GM12891 (cell line): ENCODE data around the gene KIF1A.

Experiments used
- DNase-seq: peaks from one replicate; pipeline ENCODE4 v3.0.0; 2011; ENCODE audit warnings: low spot score; ENCODE audit not compliant: insufficient read length
- FAIRE-seq: peaks from 2 replicates; lab custom pipeline; 2011; peaks lifted over from hg19 to GRCh38; lab: Jason Lieb, UNC
- PAX5 ChIP-seq: IDR thresholded peaks from 2 replicates; pipeline ENCODE4 v1.6.1; 2011; ENCODE audit warnings: low read length, moderate library complexity, mild to moderate bottlenecking; ENCODE audit not compliant: insufficient read depth, severe bottlenecking
- POLR2A ChIP-seq: IDR thresholded peaks from 2 replicates; pipeline ENCODE4 v1.6.1; 2011; ENCODE audit warnings: low read depth, low read length, control low read depth
- POLR2AphosphoS5 ChIP-seq: IDR thresholded peaks from 2 replicates; pipeline ENCODE4 v1.6.1; 2011; ENCODE audit warnings: low read depth, low read length, control low read depth
- POU2F2 ChIP-seq: IDR thresholded peaks from 2 replicates; pipeline ENCODE4 v1.6.1; 2011; ENCODE audit warnings: low read depth, mild to moderate bottlenecking, control low read depth, low read length, moderate library complexity
- SPI1 ChIP-seq: IDR thresholded peaks from 2 replicates; pipeline ENCODE4 v1.6.1; 2011; ENCODE audit warnings: low read depth, low read length, control low read depth
- TAF1 ChIP-seq: IDR thresholded peaks from 2 replicates; pipeline ENCODE4 v1.6.1; 2011; ENCODE audit warnings: low read depth, low read length, control low read depth

KIF1A gene

GRCh38 chr2:240728827-240729226, 91.2 kb downstream of the KIF1A start:
- no peak for DNase-seq
- TF ChIP-seq TAF1: no peak
- no peak for TF ChIP-seq SPI1
- no peak for TF ChIP-seq PAX5
- TF ChIP-seq POLR2A: no peak
- TF ChIP-seq POLR2AphosphoS5: no peak
- TF ChIP-seq POU2F2: no peak
- FAIRE-seq: no peak

DNA sequence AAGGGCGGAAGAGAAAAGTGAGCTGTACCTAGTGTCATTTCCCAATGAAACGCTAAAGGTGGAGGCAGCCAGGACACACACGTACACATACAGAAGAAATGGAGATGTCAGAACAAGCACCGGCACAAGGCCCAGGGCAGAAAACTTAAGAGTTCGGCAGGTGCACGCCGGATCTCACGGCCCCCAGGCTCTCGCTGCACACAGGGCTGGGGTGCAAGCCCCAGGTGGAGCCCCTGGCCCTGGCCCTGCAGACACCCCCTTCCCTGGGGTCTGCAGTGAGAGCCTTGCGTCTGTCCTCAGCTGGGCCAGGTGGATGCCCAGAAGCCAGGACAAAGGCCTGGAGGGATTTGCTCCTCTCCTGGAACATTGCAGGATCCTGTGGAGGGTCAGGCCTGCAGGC, 91.7 kb downstream of the KIF1A start:
- DNase-seq (no peak), FAIRE-seq (no peak)
- TF ChIP-seq PAX5 (no peak), TAF1 (no peak), SPI1 (no peak), POLR2AphosphoS5 (no peak), POLR2A (no peak), POU2F2 (no peak)

DNA sequence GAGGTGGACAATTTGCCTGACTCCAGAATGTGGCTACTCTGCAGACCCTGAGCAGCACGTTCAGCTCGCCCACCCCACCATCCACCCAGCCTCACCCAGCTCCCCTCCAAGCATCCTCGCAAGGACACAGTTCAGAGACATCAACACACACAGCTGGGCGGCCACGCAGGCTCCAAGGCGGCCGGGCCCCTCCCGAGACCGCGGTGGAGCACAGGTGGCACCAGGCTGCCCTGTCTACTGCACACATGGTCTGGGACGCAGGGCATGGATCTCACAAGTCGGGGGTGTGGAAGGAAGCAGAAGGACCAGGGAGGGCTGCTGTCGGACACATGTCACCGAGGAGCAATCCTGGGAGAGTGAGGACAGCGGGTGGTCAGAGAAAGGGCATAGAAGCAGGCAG, 92.1 kb downstream of the KIF1A start:
- no peak for TF ChIP-seq POLR2A
- no peak for TF ChIP-seq TAF1
- no peak for TF ChIP-seq SPI1
- TF ChIP-seq POU2F2: no peak
- TF ChIP-seq PAX5: no peak
- no peak for TF ChIP-seq POLR2AphosphoS5
- no peak for FAIRE-seq
- DNase-seq: no peak

DNA sequence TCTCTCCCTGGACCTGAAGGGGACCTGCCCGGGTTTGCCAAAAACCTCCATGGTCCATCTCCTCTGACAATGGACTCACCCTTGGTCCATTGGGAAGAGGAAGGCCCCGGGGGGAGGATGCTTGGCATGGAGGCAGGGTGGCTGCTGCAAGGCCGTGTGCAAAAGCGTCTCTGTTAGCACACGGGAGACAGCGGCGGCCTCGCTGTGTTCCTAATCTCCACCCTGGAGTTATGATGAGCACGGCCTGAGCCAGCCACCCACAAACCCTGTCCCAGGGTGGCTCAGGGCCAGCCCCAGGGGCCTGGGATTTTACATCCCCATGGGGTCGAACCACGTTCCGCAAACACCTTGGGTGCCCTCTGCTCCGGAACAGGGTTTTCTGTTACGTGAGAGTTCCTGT, 92.6 kb downstream of the KIF1A start:
- DNase-seq (no peak), FAIRE-seq (no peak)

GRCh38 chr2:240726876-240727275, 93.1 kb downstream of the KIF1A start:
- FAIRE-seq: no peak
- no peak for DNase-seq
- TF ChIP-seq TAF1 (no peak), SPI1 (no peak), POLR2AphosphoS5 (no peak)

More for the DNA sequence above, 92.6 kb downstream of the KIF1A start:
- no peak for TF ChIP-seq TAF1
- no peak for TF ChIP-seq SPI1
- no peak for TF ChIP-seq POU2F2
- no peak for TF ChIP-seq POLR2AphosphoS5
- TF ChIP-seq POLR2A: no peak
- no peak for TF ChIP-seq PAX5

- DNase-seq: no peak
- FAIRE-seq: no peak
- TF ChIP-seq POLR2A (no peak), TAF1 (no peak), SPI1 (no peak), PAX5 (no peak), POLR2AphosphoS5 (no peak), POU2F2 (no peak)
These were observed 94.3 kb downstream of the KIF1A start for GRCh38 chr2:240725671-240726070.

GRCh38 chr2:240725266-240725665, 94.8 kb downstream of the KIF1A start:
- DNase-seq: no peak
- FAIRE-seq: no peak
- TF ChIP-seq POLR2AphosphoS5 (no peak), POU2F2 (no peak), SPI1 (no peak), POLR2A (no peak), PAX5 (no peak), TAF1 (no peak)

DNA sequence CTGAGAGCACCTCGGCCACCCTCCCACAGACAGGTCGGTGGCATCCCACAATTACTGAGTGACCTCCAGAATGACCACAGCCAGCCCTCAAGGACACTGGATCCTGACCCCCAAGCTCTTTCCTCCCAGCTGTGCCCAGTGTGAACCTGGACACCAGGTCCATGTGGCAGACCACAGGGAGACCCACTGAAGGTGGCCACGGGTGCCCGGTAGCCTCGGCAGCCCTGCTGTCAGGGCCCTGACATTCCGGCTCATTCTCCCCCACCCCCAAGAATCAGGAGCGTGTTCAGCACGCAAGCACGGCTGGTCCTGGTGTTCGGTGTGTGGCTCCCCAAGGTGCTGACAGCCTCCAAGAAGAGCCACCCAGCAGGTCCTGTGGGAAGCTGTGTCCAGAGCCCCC, 95.6 kb downstream of the KIF1A start:
- no peak for TF ChIP-seq SPI1
- no peak for TF ChIP-seq TAF1
- TF ChIP-seq POU2F2: no peak
- no peak for TF ChIP-seq POLR2AphosphoS5
- TF ChIP-seq POLR2A: no peak
- TF ChIP-seq PAX5: no peak
- DNase-seq (no peak), FAIRE-seq (no peak)

- FAIRE-seq (no peak), DNase-seq (no peak)
- no peak for TF ChIP-seq POLR2A
These were observed 96.2 kb downstream of the KIF1A start for GRCh38 chr2:240723851-240724250.

- no peak for DNase-seq
- FAIRE-seq: no peak
- TF ChIP-seq TAF1: no peak
- TF ChIP-seq POLR2AphosphoS5: no peak
- no peak for TF ChIP-seq POU2F2
- no peak for TF ChIP-seq POLR2A
- no peak for TF ChIP-seq SPI1
- no peak for TF ChIP-seq PAX5
These were observed 97.0 kb downstream of the KIF1A start for GRCh38 chr2:240722796-240723735.
